BLaER1 treated with 17β-estradiol and CSF1 and Interleukin-3, amounts not matched to agents 10 nM and 100 nM (cell line): ENCODE results near the gene DCDC2C.

Experiments used
- H3K27ac ChIP-seq, 11 experiments: shearing (Covaris generic); formaldehyde crosslinking; 2 replicates each; pipeline ENCODE4 v1.8.1; 2022
- H3K27me3 ChIP-seq, 11 experiments: shearing (Covaris generic); formaldehyde crosslinking; 2 replicates each; pipeline ENCODE4 v1.8.1; 2022
- H3K36me3 ChIP-seq, 11 experiments: shearing (Covaris generic); formaldehyde crosslinking; 2 replicates each; pipeline ENCODE4 v1.8.1; 2022
- H3K4me1 ChIP-seq, 10 experiments: shearing (Covaris generic); formaldehyde crosslinking; 2 replicates each; pipeline ENCODE4 v1.8.1; 2022
- H3K4me2 ChIP-seq, 11 experiments: shearing (Covaris generic); formaldehyde crosslinking; 2 replicates each; pipeline ENCODE4 v1.8.1; 2022
- H3K4me3 ChIP-seq, 10 experiments: shearing (Covaris generic); formaldehyde crosslinking; 2 replicates each; pipeline ENCODE4 v1.8.1; 2022
- H3K9ac ChIP-seq, 11 experiments: shearing (Covaris generic); formaldehyde crosslinking; 2 replicates each; pipeline ENCODE4 v1.8.1; 2022
- H3K9me3 ChIP-seq, 11 experiments: shearing (Covaris generic); formaldehyde crosslinking; replicated peaks in 1 of 11; 2 replicates each; pipeline ENCODE4 v1.8.1; 2022
- H4K20me1 ChIP-seq, 11 experiments: shearing (Covaris generic); formaldehyde crosslinking; 2 replicates each; pipeline ENCODE4 v1.8.1; 2022
- Cebpa-rat ChIP-seq, 11 experiments: shearing (Covaris generic); IDR thresholded peaks; 2 replicates each; pipeline ENCODE4 v1.8.1; 2022

The DCDC2C gene

DNA sequence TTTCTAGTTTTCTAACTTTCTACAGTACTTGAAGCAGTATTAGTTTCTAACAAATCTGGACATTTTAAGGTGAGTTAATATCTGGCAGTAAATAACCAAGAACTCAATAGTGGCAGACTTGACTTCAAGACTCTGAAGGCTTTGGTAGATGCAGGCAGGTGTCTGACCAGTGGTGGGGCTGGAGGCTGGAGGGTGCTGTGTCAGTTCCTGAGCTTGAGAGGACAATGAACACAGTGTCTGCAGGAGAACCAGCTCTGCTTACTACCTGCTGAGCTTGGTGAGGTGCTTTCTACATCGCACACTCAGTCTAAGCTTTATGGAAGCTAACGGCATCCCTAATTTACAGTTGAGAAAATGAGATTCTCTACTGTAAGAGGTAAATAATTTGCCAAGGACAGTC lies 24.2 kb upstream of the DCDC2C start:
- Histone ChIP-seq H3K4me1 (peaks cover 17 to 50% (median 23%) of the 10 kb centered on the region in 10 experiments), H3K9ac (no peak overlapping the region), H3K4me2 (no peak overlapping the region), H3K27me3 (no peaks in the 10 kb centered on the region), H3K36me3 (no peaks in the 10 kb centered on the region), H4K20me1 (no peaks in the 10 kb centered on the region), H3K4me3 (no peak overlapping the region), H3K9me3 (peaks cover 0 to 3% (median 0%) of the 10 kb centered on the region in 11 experiments; a peak in 1 of 22 replicates), H3K27ac (no peak overlapping the region)
- no peak for TF ChIP-seq Cebpa-rat (IDR thresholded peaks at IDR 0.05)

GRCh38 chr2:3679616-3680393 lies 23.6 kb upstream of the DCDC2C start:
- H3K27me3 ChIP-seq = no peaks in the 10 kb centered on the region
- H3K36me3 ChIP-seq = no peaks in the 10 kb centered on the region
- peaks cover 17 to 51% (median 25%) of the 10 kb centered on the region in 10 experiments for H3K4me1 ChIP-seq
- no peak overlapping the region for H3K4me3 ChIP-seq
- no peak for TF ChIP-seq Cebpa-rat (IDR thresholded peaks at IDR 0.05)
- H3K9ac ChIP-seq = no peak overlapping the region
- no peak overlapping the region for H3K4me2 ChIP-seq
- peaks cover 0 to 3% (median 0%) of the 10 kb centered on the region in 11 experiments; a peak in 1 of 22 replicates for H3K9me3 ChIP-seq
- no peak overlapping the region for H3K27ac ChIP-seq
- no peaks in the 10 kb centered on the region for H4K20me1 ChIP-seq

GRCh38 chr2:3680548-3681345 lies 22.6 kb upstream of the DCDC2C start:
- Histone ChIP-seq H3K4me1 (peaks cover 17 to 50% (median 25%) of the 10 kb centered on the region in 10 experiments), H4K20me1 (no peaks in the 10 kb centered on the region), H3K9me3 (peaks cover 0 to 8% (median 0%) of the 10 kb centered on the region in 11 experiments; a peak in 1 of 22 replicates), H3K27ac (no peak overlapping the region), H3K9ac (no peak overlapping the region), H3K4me3 (no peak overlapping the region), H3K4me2 (peak overlapping the region in 6 of 11 experiments; percentile 7 to 31 (median 18); a peak in 4 of 22 replicates), H3K36me3 (no peaks in the 10 kb centered on the region), H3K27me3 (no peaks in the 10 kb centered on the region)
- TF ChIP-seq Cebpa-rat (IDR thresholded peaks at IDR 0.05) = no peak

DNA sequence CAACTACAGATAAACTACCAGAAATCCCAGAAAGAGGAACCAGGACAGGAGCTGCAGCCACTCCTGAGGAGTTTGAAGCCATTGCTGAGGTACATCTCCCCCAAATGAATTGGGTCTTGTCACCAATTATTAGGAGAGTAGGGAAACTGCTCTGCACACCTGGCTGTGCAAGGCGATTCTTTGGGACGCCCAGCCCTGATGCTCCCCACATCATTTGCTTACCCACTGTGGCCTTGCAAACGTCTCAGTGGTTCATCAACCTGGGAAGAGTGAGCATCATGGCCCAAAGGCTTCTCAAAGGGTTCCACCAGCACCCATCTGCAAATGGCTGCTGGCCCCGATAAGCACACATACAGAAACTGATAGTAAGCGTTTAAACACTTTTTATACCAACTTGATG lies 21.8 kb upstream of the DCDC2C start:
- H3K27ac ChIP-seq = no peak overlapping the region
- no peaks in the 10 kb centered on the region for H3K36me3 ChIP-seq
- H3K4me1 ChIP-seq = peaks cover 15 to 43% (median 25%) of the 10 kb centered on the region in 10 experiments
- no peaks in the 10 kb centered on the region for H3K27me3 ChIP-seq
- H3K9ac ChIP-seq = no peak overlapping the region
- H3K4me3 ChIP-seq = no peak overlapping the region
- peaks cover 0 to 8% (median 0%) of the 10 kb centered on the region in 11 experiments; a peak in 1 of 22 replicates for H3K9me3 ChIP-seq
- no peak for TF ChIP-seq Cebpa-rat (IDR thresholded peaks at IDR 0.05)
- peak overlapping the region in 2 of 11 experiments; percentile 15 to 80; a peak in 5 of 22 replicates for H3K4me2 ChIP-seq
- H4K20me1 ChIP-seq = no peaks in the 10 kb centered on the region

- Histone ChIP-seq H3K9me3 (peaks cover 0 to 8% (median 0%) of the 10 kb centered on the region in 11 experiments; a peak in 3 of 22 replicates), H3K4me2 (peak overlapping the region; percentile 43 to 80 (median 62))
- no peak for TF ChIP-seq Cebpa-rat (IDR thresholded peaks at IDR 0.05)
These were observed 20.6 kb upstream of the DCDC2C start for GRCh38 chr2:3682811-3683210.

GRCh38 chr2:3683748-3684454 lies 19.5 kb upstream of the DCDC2C start:
- Histone ChIP-seq H3K4me1 (peaks cover 15 to 43% (median 25%) of the 10 kb centered on the region in 10 experiments), H3K27ac (no peak overlapping the region), H3K9ac (no peak overlapping the region), H3K27me3 (no peaks in the 10 kb centered on the region), H3K4me3 (no peak overlapping the region), H3K36me3 (no peaks in the 10 kb centered on the region), H3K9me3 (peaks cover 0 to 13% (median 4%) of the 10 kb centered on the region in 11 experiments; a peak in 6 of 22 replicates), H4K20me1 (no peaks in the 10 kb centered on the region), H3K4me2 (peak overlapping the region in 7 of 11 experiments; percentile 1 to 49 (median 14); a peak in 6 of 22 replicates)
- no peak for TF ChIP-seq Cebpa-rat (IDR thresholded peaks at IDR 0.05)

More at GRCh38 chr2:3682811-3683210, 20.6 kb upstream of the DCDC2C start:
- Histone ChIP-seq H4K20me1 (no peaks in the 10 kb centered on the region), H3K36me3 (no peaks in the 10 kb centered on the region), H3K4me1 (peaks cover 15 to 43% (median 25%) of the 10 kb centered on the region in 10 experiments), H3K9ac (no peak overlapping the region), H3K27ac (no peak overlapping the region), H3K4me3 (no peak overlapping the region), H3K27me3 (no peaks in the 10 kb centered on the region)

GRCh38 chr2:3689998-3690748 lies 13.2 kb upstream of the DCDC2C start:
- H4K20me1 ChIP-seq = no peaks in the 10 kb centered on the region
- no peaks in the 10 kb centered on the region for H3K27me3 ChIP-seq
- TF ChIP-seq Cebpa-rat (IDR thresholded peaks at IDR 0.05) = no peak
- no peaks in the 10 kb centered on the region for H3K4me1 ChIP-seq
- no peak overlapping the region for H3K4me3 ChIP-seq
- no peak overlapping the region for H3K27ac ChIP-seq
- no peaks in the 10 kb centered on the region for H3K36me3 ChIP-seq
- H3K9me3 ChIP-seq = peaks cover 14 to 29% (median 19%) of the 10 kb centered on the region in 11 experiments; a peak in 21 of 22 replicates
- H3K9ac ChIP-seq = no peak overlapping the region
- no peak overlapping the region for H3K4me2 ChIP-seq

DNA sequence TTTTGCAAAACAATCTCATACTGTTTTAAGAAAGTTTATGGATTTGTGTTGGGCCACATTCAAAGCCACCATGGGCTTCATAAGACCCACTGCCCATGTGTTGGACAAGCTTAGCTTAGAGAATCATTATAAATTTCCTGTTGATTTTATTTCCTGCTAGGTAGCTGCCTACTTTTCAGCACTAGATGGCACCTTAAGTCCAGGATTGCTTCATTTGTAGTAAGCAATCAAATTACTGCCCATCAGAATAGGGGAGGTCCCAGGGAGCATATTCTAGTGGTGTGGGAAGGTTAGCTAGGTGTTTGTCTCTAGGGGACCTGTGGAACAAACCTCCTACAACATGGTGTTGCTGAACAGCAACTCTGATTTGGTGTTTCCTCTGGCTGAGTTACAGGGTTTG lies 11.0 kb upstream of the DCDC2C start:
- Histone ChIP-seq H3K36me3 (no peaks in the 10 kb centered on the region), H3K9me3 (peaks cover 14 to 27% (median 19%) of the 10 kb centered on the region in 11 experiments; a peak in 21 of 22 replicates), H3K4me3 (no peak overlapping the region), H4K20me1 (no peaks in the 10 kb centered on the region), H3K27me3 (no peaks in the 10 kb centered on the region), H3K4me1 (no peaks in the 10 kb centered on the region), H3K4me2 (no peak overlapping the region), H3K27ac (no peak overlapping the region), H3K9ac (no peak overlapping the region)
- no peak for TF ChIP-seq Cebpa-rat (IDR thresholded peaks at IDR 0.05)
